ENCODE measurements around the gene ANAPC2.

GRCh38 chr9:137172901-137173795, 15.2 kb downstream of the ANAPC2 start:
- TF ChIP-seq CTCF (conservative IDR thresholded peaks at IDR 0.05; ENCODE audit: low read depth, low read length) (no peak), MAFK (IDR thresholded peaks at IDR 0.05; ENCODE audit: low read depth, low read length) (no peak), POLR2A (IDR thresholded peaks at IDR 0.05; ENCODE audit: low read depth, low read length) (no peak), RFX5 (IDR thresholded peaks at IDR 0.05; ENCODE audit: low read depth, low read length) (no peak), CEBPB (IDR thresholded peaks at IDR 0.05; ENCODE audit: low read depth, low read length) (no peak), USF2 (IDR thresholded peaks at IDR 0.05; ENCODE audit: low read depth, low read length) (no peak), MXI1 (IDR thresholded peaks at IDR 0.05; ENCODE audit: borderline replicate concordance, low read depth, low read length) (no peak), MAZ (IDR thresholded peaks at IDR 0.05; ENCODE audit: borderline replicate concordance, low read depth, low read length) (no peak)
- TF ChIP-seq, protein P1, sequence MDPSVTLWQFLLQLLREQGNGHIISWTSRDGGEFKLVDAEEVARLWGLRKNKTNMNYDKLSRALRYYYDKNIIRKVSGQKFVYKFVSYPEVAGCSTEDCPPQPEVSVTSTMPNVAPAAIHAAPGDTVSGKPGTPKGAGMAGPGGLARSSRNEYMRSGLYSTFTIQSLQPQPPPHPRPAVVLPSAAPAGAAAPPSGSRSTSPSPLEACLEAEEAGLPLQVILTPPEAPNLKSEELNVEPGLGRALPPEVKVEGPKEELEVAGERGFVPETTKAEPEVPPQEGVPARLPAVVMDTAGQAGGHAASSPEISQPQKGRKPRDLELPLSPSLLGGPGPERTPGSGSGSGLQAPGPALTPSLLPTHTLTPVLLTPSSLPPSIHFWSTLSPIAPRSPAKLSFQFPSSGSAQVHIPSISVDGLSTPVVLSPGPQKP (IDR thresholded peaks at IDR 0.05; ENCODE audit: borderline replicate concordance, low read depth, low read length) = no peak
